ENCODE results near the gene GNS. TPM values are rescaled to one million over a fixed set of nuclear protein-coding genes. Genes with fewer than 3 reads are reported as not detected.

GNS gene
- total RNA-seq, 2 donors from 2014 or later = 18.9 to 43.7 TPM

DNA sequence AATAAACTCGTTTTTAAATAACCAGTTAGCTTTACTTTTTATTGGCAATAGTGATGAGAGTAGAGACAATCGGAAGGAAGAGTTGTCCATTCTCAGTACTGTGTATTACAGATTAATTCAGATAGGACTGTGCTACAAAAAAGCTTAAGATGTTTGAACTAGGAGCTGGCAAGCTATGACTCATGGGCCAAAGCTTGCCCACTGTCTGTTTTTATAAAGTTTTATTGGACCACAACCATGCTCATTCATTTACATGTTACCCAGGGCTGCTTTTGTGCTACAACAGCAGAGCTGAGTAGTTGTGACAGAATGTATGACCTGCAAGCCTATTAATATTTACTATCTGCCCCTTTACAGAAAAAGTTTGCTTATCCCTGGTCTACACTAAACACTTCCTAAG lies 19.4 kb downstream of the GNS start:
- Mint-ChIP-seq H3K36me3 (peaks cover 29% of the 10 kb centered on the region), H3K27me3 (no peaks in the 10 kb centered on the region), H3K9me3 (no peaks in the 10 kb centered on the region), H3K4me3 (no peak overlapping the region), H3K4me1 (ENCODE audit: low read depth in 2 of 2) (peaks cover 6 to 7% of the 10 kb centered on the region in 2 donors), H3K27ac (no peak overlapping the region)
- DNase-seq (ENCODE audit: low spot score) (no peak), ATAC-seq (no peak)

DNA sequence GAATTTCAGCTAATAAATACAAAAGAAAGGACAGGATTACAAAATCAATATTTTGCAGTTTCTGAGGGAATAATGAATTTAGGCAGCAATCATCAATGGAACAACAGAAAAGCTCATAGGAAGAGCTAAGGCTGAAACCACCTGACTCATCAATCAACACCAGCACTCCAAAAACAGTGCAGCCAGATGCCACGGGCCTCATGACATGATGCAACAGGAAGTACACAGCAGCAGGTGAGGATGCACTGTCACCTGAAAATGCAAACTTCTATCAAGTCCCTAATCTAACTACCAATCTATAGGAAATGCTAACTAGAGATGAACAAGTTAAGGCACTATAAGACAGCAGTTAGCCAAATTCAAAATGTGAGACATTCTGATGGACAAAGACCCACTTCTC lies 21.7 kb downstream of the GNS start:
- no peaks in the 10 kb centered on the region for H3K9me3 Mint-ChIP-seq
- DNase-seq (ENCODE audit: low spot score) (no peak), ATAC-seq (no peak)
- no peaks in the 10 kb centered on the region for H3K27me3 Mint-ChIP-seq
- H3K27ac Mint-ChIP-seq = peak overlapping the region in 1 of 2 donors; percentile 63
- peaks cover 6 to 7% of the 10 kb centered on the region in 2 donors for H3K4me1 Mint-ChIP-seq (ENCODE audit: low read depth in 2 of 2)
- no peak overlapping the region for H3K4me3 Mint-ChIP-seq
- H3K36me3 Mint-ChIP-seq = peaks cover 24% of the 10 kb centered on the region

DNA sequence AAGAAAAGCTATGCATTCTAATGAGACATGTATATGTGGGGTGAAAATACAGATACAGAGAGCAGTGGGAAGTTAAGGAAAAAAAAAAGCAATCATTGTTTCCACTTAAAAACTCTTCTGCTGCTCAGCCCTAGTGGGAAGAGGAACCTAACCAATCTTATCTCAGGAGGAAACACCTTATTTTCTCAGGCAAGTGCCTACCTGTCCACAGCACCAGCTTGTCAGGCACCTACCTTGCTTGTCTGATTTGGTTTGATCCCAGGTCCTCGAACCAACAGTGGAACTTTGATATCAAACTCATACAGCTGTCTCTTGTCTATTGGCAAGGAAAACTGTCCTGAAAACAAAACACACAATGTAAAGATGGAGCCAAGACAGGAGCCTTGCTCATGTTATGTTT lies 22.4 kb downstream of the GNS start:
- Mint-ChIP-seq H3K9me3 (no peaks in the 10 kb centered on the region), H3K36me3 (peaks cover 24% of the 10 kb centered on the region), H3K27ac (peak overlapping the region in 1 of 2 donors; percentile 63)

DNA sequence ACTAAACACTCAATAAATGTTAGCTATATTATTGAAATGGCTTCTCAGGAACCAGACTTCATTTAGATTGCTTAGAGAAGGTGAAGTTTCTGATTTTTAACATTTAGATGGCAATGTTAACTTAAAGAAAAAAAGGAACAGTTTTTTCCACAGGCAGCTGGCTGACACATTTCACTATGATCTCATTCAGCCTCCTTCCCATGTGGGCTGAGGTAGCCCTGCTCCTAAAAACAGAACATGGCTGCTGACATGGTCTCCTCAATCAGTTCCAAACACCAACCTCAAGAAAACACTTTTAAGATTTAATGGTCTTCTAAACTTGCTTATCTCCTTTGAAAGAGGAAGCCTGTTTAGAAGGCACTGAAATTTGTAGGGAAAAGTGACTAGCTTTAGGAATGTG lies 23.8 kb downstream of the GNS start:
- no peak for DNase-seq (ENCODE audit: low spot score)
- H3K4me1 Mint-ChIP-seq (ENCODE audit: low read depth in 2 of 2) = peaks cover 15 to 17% of the 10 kb centered on the region in 2 donors
- no peaks in the 10 kb centered on the region for H3K27me3 Mint-ChIP-seq
- no peak overlapping the region for H3K4me3 Mint-ChIP-seq
- no peak overlapping the region for H3K27ac Mint-ChIP-seq
- ATAC-seq = no peak
- H3K36me3 Mint-ChIP-seq = peaks cover 27% of the 10 kb centered on the region
- no peaks in the 10 kb centered on the region for H3K9me3 Mint-ChIP-seq

More for the DNA sequence above, 22.4 kb downstream of the GNS start:
- Mint-ChIP-seq H3K4me3 (no peak overlapping the region), H3K27me3 (no peaks in the 10 kb centered on the region), H3K4me1 (ENCODE audit: low read depth in 2 of 2) (peaks cover 6 to 7% of the 10 kb centered on the region in 2 donors)
- no peak for DNase-seq (ENCODE audit: low spot score)
- no peak for ATAC-seq

DNA sequence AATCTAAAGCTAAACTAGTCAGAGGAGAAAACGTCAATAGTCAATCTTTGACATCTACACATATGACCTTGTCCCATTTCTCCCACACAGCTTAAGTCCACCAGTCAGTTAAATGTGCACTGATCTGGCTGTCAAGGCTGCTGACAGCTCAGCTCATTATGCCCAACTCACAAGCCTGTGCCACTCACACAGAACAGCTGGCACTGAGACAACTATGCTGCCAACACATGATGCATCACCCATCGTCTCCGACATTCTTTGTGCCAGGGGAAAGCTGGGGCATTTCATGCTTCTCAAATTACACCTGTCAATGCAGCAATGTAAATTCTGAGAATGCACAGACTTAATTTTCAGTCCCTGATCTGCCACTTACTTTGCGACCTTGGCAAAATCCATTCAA lies 25.3 kb downstream of the GNS start:
- Mint-ChIP-seq H3K36me3 (peaks cover 15% of the 10 kb centered on the region), H3K27ac (peak overlapping the region in 1 of 2 donors; percentile 83), H3K9me3 (no peaks in the 10 kb centered on the region), H3K27me3 (no peaks in the 10 kb centered on the region), H3K4me3 (no peak overlapping the region), H3K4me1 (ENCODE audit: low read depth in 2 of 2) (peaks cover 22 to 24% of the 10 kb centered on the region in 2 donors)
- DNase-seq (ENCODE audit: low spot score) (no peak), ATAC-seq (no peak)

DNA sequence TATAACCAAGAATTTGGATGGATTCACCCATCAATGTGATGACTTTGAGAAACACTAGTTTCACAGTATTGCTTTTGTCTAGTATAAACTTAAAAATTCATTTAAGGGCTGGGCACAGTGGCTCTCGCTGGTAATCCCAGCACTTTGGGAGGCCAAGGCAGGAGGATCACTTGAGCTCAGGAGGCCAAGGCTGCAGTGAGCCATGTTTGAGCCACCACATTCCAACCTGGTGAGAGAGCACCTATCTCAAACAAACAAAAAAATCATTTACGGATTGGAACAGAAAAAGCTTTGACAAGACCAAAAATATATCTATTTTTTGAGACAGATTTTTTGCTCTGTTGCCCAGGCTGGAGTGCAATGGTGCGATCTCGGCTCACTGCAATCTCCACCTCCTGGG lies 27.5 kb downstream of the GNS start:
- H3K27me3 Mint-ChIP-seq = no peaks in the 10 kb centered on the region
- H3K4me1 Mint-ChIP-seq (ENCODE audit: low read depth in 2 of 2) = peaks cover 19 to 22% of the 10 kb centered on the region in 2 donors
- ATAC-seq = no peak
- no peaks in the 10 kb centered on the region for H3K9me3 Mint-ChIP-seq
- H3K36me3 Mint-ChIP-seq = peaks cover 15% of the 10 kb centered on the region
- H3K27ac Mint-ChIP-seq = peak overlapping the region; percentile 99 to 100
- H3K4me3 Mint-ChIP-seq = no peak overlapping the region
- DNase-seq (ENCODE audit: low spot score) = no peak

DNA sequence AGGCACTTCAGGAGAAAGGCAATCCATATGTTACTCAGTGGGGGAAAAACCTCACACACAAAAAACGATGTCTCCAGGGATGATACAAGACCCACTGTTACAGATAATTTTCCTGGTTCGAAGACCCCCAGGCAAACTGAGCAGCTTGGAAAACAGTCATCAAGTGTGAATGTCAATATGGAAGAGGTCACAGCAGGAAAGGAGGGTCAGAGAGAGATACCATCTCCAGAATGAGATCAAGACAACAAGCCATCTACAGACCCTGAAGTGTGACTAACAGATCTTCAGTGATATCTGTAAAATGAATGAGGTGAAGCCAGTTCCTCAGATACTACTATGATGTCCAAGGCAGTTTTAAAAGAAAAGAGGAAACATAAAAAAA lies 28.6 kb downstream of the GNS start:
- Mint-ChIP-seq H3K27ac (peak overlapping the region; percentile 99 to 100), H3K4me1 (ENCODE audit: low read depth in 2 of 2) (peaks cover 21 to 24% of the 10 kb centered on the region in 2 donors), H3K4me3 (peak overlapping the region; percentile 85), H3K27me3 (no peaks in the 10 kb centered on the region), H3K36me3 (peaks cover 10% of the 10 kb centered on the region), H3K9me3 (no peaks in the 10 kb centered on the region)
- no peak for DNase-seq (ENCODE audit: low spot score)
- peak; percentile 61 to 78 for ATAC-seq

DNA sequence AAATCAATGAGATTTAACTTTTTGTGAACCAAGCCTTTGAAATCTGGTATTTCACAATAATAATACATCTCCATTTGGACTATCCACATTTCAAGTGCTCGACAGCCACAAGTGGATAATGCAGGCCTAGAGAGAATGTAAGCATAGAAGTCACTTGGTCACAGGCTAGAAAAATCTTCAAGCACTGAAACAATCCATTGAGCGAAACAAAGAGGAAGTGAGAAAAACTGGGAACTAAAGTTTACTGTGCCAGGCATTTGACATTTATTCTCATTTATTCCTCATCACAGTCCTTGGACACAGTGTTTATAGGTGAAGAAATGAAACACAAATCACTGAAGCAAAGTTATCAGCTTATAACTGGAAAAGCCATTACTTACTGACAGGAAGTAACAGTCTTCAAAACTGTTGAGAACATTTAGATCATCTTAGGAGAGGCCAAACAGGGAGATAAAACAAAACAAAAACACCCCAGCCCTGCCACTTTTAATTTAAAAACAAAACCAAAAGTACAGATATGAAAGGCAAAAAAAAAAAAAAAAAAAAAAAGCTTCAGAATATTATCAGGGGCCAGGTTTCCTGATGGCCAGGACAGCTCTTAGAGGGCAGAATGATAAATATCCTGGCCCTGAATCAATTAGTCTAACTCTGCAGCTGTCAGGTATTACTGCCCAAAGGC lies 29.2 kb downstream of the GNS start:
- peaks cover 10% of the 10 kb centered on the region for H3K36me3 Mint-ChIP-seq
- ATAC-seq (peak; percentile 66 to 81), DNase-seq (ENCODE audit: low spot score) (no peak)
- no peaks in the 10 kb centered on the region for H3K9me3 Mint-ChIP-seq
- H3K27me3 Mint-ChIP-seq = no peaks in the 10 kb centered on the region
- H3K4me3 Mint-ChIP-seq = peak overlapping the region; percentile 85
- peak overlapping the region; percentile 99 to 100 for H3K27ac Mint-ChIP-seq
- H3K4me1 Mint-ChIP-seq (ENCODE audit: low read depth in 2 of 2) = peaks cover 23 to 24% of the 10 kb centered on the region in 2 donors

DNA sequence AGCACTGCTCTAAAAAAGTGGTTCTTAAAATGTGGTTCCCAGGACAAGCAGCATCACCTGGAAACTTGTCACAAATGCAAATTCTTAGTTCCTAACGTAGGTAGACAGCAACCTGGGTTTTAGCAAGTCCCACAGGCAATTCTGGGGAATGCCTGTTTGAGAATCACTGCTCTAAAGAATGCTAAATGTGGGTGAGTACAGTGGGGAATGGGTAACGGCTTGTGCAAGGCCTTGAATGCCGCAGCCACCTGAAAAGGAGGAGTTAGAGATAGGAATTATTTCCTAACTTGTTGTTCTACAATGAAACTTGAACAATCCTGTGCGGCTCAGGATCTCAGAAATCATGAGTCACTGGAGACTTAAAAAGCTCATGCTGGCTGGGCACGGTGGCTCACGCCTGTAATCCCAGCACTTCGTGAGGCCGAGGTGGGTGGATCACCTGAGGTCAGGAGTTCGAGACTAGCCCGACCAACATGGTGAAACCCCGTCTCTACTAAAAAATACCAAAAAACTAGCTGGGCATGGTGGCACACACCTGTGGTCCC lies 34.9 kb downstream of the GNS start:
- peaks cover 15 to 22% of the 10 kb centered on the region in 2 donors for H3K4me1 Mint-ChIP-seq (ENCODE audit: low read depth in 2 of 2)
- H3K27me3 Mint-ChIP-seq = no peaks in the 10 kb centered on the region
- peak overlapping the region; percentile 62 to 85 for H3K27ac Mint-ChIP-seq
- H3K9me3 Mint-ChIP-seq = no peaks in the 10 kb centered on the region
- ATAC-seq (no peak), DNase-seq (ENCODE audit: low spot score) (no peak)
- H3K36me3 Mint-ChIP-seq = peaks cover 21% of the 10 kb centered on the region
- H3K4me3 Mint-ChIP-seq = no peak overlapping the region

DNA sequence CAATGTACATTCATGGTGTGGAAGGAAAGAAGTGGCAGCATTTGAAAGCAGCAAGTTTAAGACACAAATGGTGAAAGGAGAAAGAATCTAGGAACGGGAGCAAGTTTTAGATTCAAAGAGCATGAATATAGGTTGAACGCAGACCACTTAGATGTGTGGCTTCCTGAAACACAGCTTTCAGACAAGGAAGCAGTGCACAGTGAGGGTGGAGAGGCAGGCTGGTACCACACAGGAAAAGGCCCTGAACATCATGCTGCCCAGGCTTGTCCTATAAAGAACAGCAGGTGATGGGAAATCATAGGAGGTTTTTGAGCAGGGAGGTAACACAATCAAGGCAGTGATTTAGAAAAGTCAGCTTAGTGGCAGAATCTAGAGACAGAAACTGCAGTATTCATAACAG lies 35.6 kb downstream of the GNS start:
- H3K4me3 Mint-ChIP-seq = peak overlapping the region; percentile 5
- DNase-seq (ENCODE audit: low spot score) = no peak
- no peaks in the 10 kb centered on the region for H3K27me3 Mint-ChIP-seq
- ATAC-seq = no peak
- peak overlapping the region; percentile 62 to 85 for H3K27ac Mint-ChIP-seq
- peaks cover 15 to 24% of the 10 kb centered on the region in 2 donors for H3K4me1 Mint-ChIP-seq (ENCODE audit: low read depth in 2 of 2)
- no peaks in the 10 kb centered on the region for H3K9me3 Mint-ChIP-seq
- peaks cover 23% of the 10 kb centered on the region for H3K36me3 Mint-ChIP-seq

DNA sequence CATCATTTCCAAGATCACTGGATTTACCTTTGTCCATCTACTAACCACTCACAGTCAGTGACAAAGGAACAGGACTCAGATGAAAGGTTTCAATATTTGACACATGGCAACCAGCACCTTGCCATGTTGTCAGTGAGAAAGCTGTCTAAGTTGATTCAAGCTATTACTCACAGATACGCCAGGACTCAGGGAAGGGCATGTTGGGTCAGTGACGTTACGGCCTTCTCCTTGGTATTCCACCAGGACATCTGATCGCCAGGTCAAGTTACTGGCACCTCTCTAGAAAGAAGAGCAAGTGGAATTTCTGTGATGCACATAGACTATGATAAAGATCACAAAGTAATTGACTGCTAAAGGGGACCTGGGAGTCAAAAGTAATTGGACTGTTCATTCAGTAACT lies 36.4 kb downstream of the GNS start:
- Mint-ChIP-seq H3K27ac (peak overlapping the region in 1 of 2 donors; percentile 85), H3K27me3 (no peaks in the 10 kb centered on the region), H3K4me1 (ENCODE audit: low read depth in 2 of 2) (peaks cover 15 to 27% of the 10 kb centered on the region in 2 donors), H3K9me3 (no peaks in the 10 kb centered on the region), H3K4me3 (no peak overlapping the region), H3K36me3 (peaks cover 23% of the 10 kb centered on the region)
- DNase-seq (ENCODE audit: low spot score) (no peak), ATAC-seq (no peak)

DNA sequence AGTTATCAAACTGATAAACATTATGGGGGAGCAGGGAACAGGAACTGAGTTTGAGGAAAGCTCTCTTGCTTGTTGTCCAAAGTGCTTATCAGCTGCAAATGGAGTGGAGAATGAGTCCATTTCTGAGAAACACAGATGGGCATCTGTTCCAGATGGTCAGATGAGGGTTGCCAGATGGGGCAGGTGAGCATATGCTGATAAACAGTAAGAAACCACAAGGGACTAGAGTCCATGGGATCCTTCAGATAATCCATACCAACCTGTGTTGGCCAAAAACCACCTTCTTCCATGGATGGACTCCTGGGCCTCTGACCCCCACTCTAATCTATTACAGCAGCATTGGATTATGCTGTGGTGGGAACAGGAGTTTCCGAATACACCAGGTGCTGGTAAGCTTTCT lies 38.3 kb downstream of the GNS start:
- Mint-ChIP-seq H3K27me3 (no peaks in the 10 kb centered on the region), H3K4me3 (no peak overlapping the region), H3K27ac (peak overlapping the region in 1 of 2 donors; percentile 85), H3K4me1 (ENCODE audit: low read depth in 2 of 2) (peaks cover 21 to 40% of the 10 kb centered on the region in 2 donors), H3K9me3 (no peaks in the 10 kb centered on the region), H3K36me3 (peaks cover 30% of the 10 kb centered on the region)
- DNase-seq (ENCODE audit: low spot score) (no peak), ATAC-seq (no peak)

DNA sequence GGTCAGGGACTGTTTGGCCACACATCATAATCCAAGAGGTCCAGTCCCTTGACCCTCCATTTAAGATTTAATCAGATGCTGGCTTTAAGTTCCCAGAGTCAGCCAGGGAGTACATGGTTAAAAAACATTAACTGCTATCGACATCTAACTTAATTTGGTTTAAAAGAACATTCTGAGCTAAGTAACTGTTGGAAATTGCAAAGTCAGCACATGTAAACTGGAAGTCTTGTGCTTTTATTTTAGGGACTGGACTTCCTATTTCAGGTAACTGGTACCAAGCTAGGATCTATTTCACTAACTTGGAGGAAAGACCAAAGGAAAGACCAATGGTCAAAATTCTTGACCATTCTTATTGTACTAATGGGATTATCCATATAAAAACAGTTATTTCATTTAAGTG lies 40.6 kb downstream of the GNS start:
- Mint-ChIP-seq H3K27ac (no peak overlapping the region), H3K4me3 (no peak overlapping the region), H3K9me3 (no peaks in the 10 kb centered on the region), H3K4me1 (ENCODE audit: low read depth in 2 of 2) (peaks cover 39 to 52% of the 10 kb centered on the region in 2 donors), H3K27me3 (no peaks in the 10 kb centered on the region), H3K36me3 (peaks cover 32% of the 10 kb centered on the region)
- ATAC-seq = no peak
- no peak for DNase-seq (ENCODE audit: low spot score)

DNA sequence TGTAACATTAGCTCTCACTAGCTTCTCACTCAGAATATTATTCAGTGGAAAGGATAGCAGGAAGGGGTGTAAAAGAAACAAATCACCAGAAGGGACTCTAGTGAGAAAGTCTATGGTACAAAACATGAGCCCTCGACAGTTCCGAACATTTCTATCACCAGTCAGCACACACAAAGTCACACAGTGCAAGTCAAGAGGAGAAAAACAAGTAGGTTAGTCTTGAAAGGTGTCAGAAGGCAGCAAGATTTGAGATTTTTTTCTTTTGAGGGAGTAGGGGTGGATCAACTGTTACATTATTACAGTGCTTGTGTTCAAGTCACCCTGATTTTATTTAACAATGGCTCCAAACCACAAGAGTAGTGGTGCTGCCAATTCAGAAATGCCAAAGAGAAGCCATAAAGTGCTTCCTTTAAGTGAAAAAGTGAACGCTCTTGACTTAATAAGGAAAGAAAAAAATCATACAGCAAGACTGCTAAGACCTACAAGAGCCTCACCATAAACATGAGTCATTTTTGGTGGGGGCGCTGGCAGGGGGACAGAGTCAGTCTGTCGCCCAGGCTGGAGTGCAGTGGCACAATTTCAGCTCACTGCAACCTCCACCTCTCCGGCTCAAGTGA lies 42.3 kb downstream of the GNS start:
- Mint-ChIP-seq H3K4me1 (ENCODE audit: low read depth in 2 of 2) (peaks cover 43 to 56% of the 10 kb centered on the region in 2 donors), H3K36me3 (peaks cover 32% of the 10 kb centered on the region), H3K27ac (peak overlapping the region; percentile 90 to 94), H3K4me3 (peak overlapping the region; percentile 77), H3K27me3 (no peaks in the 10 kb centered on the region), H3K9me3 (no peaks in the 10 kb centered on the region)
- DNase-seq (ENCODE audit: low spot score) (no peak), ATAC-seq (no peak)
